Measurements from ENCODE around the gene SNAPC3.

DNA sequence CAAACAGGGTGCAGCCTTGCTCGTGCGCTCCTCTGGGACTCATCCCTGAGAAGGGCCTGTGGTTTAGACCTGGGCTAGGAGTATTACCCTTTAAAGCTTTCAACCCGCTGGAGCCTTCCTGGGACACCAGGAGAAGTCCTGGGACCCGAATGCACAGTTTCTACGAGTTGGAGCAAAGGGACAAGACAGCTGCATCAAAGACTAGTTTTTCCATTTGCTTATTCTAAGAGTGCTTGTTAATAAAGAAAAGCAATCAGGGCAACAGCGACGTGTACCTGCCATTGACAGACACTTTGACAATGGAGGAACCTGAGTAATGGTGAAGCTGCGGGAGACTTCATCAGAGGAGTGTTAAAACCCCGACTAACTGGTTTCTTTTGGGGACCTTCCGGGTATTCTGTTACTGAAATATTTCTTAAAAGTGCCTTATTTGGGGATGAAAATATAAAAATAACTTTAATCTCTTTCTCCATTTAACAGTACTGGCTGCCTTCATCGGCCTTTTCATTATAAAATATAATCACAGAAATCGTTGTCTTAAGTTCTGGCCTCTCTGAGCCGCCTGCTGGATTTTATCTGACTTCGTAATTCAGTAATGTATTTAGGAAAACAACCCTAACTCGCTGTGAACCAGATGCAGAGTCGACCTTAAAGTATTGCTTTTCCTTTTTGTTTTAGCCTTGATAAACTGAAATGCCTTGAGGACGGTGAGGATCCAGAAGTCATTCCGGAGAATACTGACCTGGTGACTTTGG, 732 bp downstream of the SNAPC3 start:
- no peak for TF ChIP-seq SMC3 (conservative IDR thresholded peaks at IDR 0.05; ENCODE audit: poor library complexity)
- peak; percentile 14 for TF ChIP-seq CTCF (IDR thresholded peaks at IDR 0.05; ENCODE audit: poor library complexity, severe bottlenecking)
